Psoas muscle (tissue), 8 donors: ENCODE data around the gene PRODH2. TPM values are rescaled to one million over a fixed set of nuclear protein-coding genes. Genes with fewer than 3 reads are reported as not detected.
A peak's percentile ranks its signal among the peaks of the same experiment; 100 is the strongest.

ENCODE experiments used
- ATAC-seq, 4 donors: fragments of 200-7000 bp; cut with Tn5 transposase; one replicate each; pipeline ENCODE4 v1.9.1; 2020; ENCODE audit warnings: moderate library complexity in 3 of 4, mild to moderate bottlenecking in 2 of 4
- DNase-seq, 2 donors: peaks; one replicate each; pipeline ENCODE4 v3.0.0-alpha.2; 2020
- H3K27ac ChIP-seq: fragments of 200-600 bp; one replicate; pipeline ENCODE4 v1.8.0; 2022
- H3K27me3 ChIP-seq, 3 donors: fragments of 200-600 bp in 1 of 3; one replicate each; pipeline versions ENCODE4 v1.6.1 to v1.8.0; 2013 to 2022; ENCODE audit warnings: low read length in 2 of 3, mild to moderate bottlenecking in 2 of 3, moderate library complexity in 1 of 3; ENCODE audit not compliant: insufficient read depth in 3 of 3
- H3K36me3 ChIP-seq, 2 donors: fragments of 200-600 bp in 1 of 2; one replicate each; pipeline versions ENCODE4 v1.6.1 to v1.8.0; 2013 to 2022; ENCODE audit warnings: low read depth in 1 of 2, mild to moderate bottlenecking in 1 of 2, moderate library complexity in 1 of 2; ENCODE audit not compliant: insufficient read depth in 1 of 2
- H3K4me1 ChIP-seq: fragments of 200-600 bp; one replicate; pipeline ENCODE4 v1.8.0; 2022
- H3K4me3 ChIP-seq: fragments of 200-600 bp; one replicate; pipeline ENCODE4 v1.8.0; 2022; ENCODE audit warnings: mild to moderate bottlenecking
- H3K9me3 ChIP-seq: fragments of 200-600 bp; one replicate; pipeline ENCODE4 v1.8.0; 2022
- WGBS, 3 donors: extraction: QIAGEN DNeasy Blood & Tissue Kit; methylation state at CpG; one replicate each; pipeline versions ENCODE4 v1.1.6 to v1.1.7; 2013; 5-methylcytosine and 5-hydroxymethylcytosine counted together
- intact Hi-C, 2 donors: fragments of 100-400 bp; cut with DNase I; formaldehyde crosslinking; loops; one replicate each; pipeline versions ENCODE4 v1.11.0 to v1.14.2; 2022
- polyA plus RNA-seq, 3 donors: library from polyadenylated mRNA; stranded (reverse); fragments of 200-250 nt; gene quantifications; one replicate each; pipeline ENCODE4 v1.2.3, GENCODE V29; 2013
- total RNA-seq, 4 donors: library from RNA; stranded (reverse); fragmentation: NEBNext Ultra II Directional in 2 of 4; extraction: Animal tissue kit (Norgen Biotek cat#: 25700) in 2 of 4; gene quantifications; one replicate each; pipeline versions ENCODE4 v1.2.1 to v1.2.4, GENCODE V29; 2021 to 2023
- TF ChIP-seq, protein P1 (sequence below): fragments of 200-600 bp; IDR thresholded peaks from one replicate; pipeline ENCODE4 v1.8.0; 2022; ENCODE audit warnings: antibody characterized with exemption
- donor health status: healthy with polysubstance abuse.
- donor health status: DM: no; HTN: no; CAD: no; lungs with moderate emphysema.
- donor health status: Bipolar disorder and iron deficiency.
- donor health status: healthy.
- donor health status: DM: yes; HTN: yes; CAD: no.
- donor health status: DM: no; HTN: no; CAD: no.
- donor health status: DM: no; HTN: no; CAD: no.
- donor health status: DM: yes; HTN: yes; CAD: no.

PRODH2 gene
- total and polyA plus RNA-seq, 7 donors: not detected

DNA sequence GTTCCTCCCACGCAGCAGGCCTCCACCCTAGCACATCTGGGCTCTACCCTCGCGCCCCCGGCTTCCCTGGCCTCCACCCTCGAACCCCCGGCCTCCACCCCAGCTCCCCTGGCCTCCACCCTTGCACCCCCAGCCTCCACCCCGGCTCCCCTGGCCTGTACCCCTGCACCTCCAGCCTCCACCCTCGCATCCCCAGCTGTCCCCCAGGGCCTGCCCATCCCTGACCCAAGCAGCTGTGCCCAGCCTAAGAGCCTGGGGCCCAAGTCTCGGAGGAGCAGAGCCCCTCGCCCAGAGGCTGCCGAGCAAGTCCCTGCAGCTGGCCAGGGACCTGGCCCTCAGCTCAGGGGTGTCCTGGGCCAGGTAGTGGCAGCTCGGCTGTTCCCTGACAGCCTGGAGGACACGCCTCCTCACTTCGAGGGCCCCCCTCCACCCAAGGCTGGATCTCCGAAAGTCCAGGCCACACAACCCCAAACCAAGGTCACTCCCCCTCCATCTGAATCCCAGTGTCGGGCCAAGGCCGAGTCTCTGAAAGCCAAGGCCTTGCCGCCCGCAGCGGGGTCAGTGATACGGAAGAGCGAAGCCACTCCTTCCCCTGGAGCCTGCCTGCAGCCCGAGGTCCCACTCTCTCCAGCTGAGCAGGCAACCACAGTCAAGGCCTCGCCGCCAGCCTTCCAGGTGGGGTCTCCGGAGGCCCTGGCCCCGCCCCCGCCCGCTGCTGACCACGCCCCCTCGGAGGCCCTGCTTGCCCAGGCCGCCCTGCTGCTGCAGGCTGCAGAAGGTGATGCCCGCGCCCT, 45.2 kb downstream of the PRODH2 start:
- Histone ChIP-seq H3K36me3 (peaks cover 0 to 30% of the 10 kb centered on the region in 2 donors), H3K9me3 (no peaks in the 10 kb centered on the region), H3K27me3 (no peaks in the 10 kb centered on the region), H3K27ac (no peak overlapping the region), H3K4me1 (no peaks in the 10 kb centered on the region), H3K4me3 (no peak overlapping the region)
- WGBS, 3 donors: 69 to 71% (median 70%) methylated on average over 33 to 34 of the region's 34 CpGs
- intact Hi-C loops: no loop called here
- peak in 3 of 4 donors; percentile 13 to 25 (median 22) for ATAC-seq
- peak in 1 of 2 donors; percentile 14 for DNase-seq
- TF ChIP-seq, protein P1, sequence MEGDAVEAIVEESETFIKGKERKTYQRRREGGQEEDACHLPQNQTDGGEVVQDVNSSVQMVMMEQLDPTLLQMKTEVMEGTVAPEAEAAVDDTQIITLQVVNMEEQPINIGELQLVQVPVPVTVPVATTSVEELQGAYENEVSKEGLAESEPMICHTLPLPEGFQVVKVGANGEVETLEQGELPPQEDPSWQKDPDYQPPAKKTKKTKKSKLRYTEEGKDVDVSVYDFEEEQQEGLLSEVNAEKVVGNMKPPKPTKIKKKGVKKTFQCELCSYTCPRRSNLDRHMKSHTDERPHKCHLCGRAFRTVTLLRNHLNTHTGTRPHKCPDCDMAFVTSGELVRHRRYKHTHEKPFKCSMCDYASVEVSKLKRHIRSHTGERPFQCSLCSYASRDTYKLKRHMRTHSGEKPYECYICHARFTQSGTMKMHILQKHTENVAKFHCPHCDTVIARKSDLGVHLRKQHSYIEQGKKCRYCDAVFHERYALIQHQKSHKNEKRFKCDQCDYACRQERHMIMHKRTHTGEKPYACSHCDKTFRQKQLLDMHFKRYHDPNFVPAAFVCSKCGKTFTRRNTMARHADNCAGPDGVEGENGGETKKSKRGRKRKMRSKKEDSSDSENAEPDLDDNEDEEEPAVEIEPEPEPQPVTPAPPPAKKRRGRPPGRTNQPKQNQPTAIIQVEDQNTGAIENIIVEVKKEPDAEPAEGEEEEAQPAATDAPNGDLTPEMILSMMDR: no peak

DNA sequence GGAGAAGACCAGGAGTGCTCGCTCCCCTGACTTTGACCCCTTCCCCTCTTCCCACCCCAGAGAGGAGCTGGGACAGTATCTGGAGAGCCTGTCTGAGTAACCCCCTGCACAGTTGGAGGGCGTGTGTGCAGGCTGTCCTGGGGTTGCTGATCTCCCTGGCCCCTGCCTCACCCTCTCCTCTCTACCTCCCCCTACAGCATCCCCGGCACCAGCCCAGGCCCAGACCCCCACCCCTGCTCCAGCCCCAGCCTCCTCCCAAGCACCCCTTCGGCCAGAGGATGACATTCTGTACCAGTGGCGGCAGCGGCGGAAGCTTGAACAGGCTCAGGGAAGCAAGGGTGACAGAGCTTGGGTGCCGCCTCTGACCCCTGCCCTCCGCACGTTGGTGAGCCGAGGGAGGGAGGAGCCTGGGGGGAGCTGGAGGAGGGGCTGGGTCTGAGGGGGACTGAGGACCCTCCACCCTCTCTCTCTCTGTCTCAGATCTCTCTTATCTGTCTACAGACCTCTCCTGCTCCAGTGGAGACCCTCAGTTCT, 46.0 kb downstream of the PRODH2 start:
- Histone ChIP-seq H3K27ac (no peak overlapping the region), H3K4me1 (no peaks in the 10 kb centered on the region), H3K36me3 (peaks cover 3 to 35% of the 10 kb centered on the region in 2 donors), H3K4me3 (no peak overlapping the region), H3K27me3 (no peaks in the 10 kb centered on the region), H3K9me3 (no peaks in the 10 kb centered on the region)
- intact Hi-C loops: no loop called here
- TF ChIP-seq, protein P1: no peak
- DNase-seq (peak in 1 of 2 donors; percentile 11), ATAC-seq (peak in 1 of 4 donors; percentile 14)
- 85 to 88% (median 87%) methylated on average over 10 to 11 of the region's 11 CpGs for WGBS, 3 donors

DNA sequence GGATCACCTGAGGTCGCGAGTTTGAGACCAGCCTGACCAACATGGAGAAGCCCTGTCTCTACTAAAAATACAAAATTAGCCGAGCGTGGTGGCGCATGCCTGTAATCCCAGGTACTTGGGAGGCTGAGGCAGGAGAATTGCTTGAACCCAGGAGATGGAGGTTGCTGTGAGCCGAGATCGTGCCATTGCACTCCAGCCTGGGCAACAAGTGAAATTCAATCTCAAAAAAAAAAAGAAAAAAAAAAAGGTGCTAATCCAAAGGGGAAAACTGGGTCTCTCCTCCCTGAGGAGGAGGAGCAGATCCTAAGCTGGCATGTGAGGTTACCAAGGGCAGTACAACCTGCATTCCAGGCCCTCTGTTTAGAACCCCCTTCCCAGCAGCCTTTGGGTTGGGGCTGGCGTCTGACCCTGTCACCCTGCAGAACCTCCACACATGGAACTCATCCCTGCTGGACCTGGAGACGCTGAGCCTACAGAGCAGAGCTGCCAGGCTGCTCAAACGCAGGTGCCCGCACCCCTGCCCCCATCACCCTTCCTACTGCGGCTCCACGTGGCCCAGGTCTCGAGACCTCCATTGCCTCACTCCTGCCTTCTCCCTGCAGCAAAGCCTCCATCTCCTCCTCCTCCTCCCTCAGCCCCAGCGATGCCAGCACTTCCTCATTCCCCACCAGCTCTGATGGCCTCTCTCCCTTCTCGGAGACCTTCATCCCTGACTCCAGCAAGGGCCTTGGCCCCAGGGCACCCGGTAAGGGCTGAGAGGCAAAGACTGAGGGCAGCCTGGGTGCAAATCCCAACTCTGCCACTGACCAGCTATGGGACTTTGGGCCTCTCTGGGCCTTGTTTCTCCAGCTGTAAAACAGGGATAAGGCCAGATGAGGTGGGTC, 48.0 kb downstream of the PRODH2 start:
- Histone ChIP-seq H3K4me1 (no peaks in the 10 kb centered on the region), H3K9me3 (no peaks in the 10 kb centered on the region), H3K36me3 (peaks cover 3 to 39% of the 10 kb centered on the region in 2 donors), H3K27me3 (no peaks in the 10 kb centered on the region), H3K4me3 (no peak overlapping the region), H3K27ac (no peak overlapping the region)
- 92 to 94% (median 94%) methylated on average over 17 of the region's 17 CpGs for WGBS, 3 donors
- DNase-seq (no peak), ATAC-seq (no peak)
- TF ChIP-seq, protein P1: no peak
- intact Hi-C loops: no loop called here

DNA sequence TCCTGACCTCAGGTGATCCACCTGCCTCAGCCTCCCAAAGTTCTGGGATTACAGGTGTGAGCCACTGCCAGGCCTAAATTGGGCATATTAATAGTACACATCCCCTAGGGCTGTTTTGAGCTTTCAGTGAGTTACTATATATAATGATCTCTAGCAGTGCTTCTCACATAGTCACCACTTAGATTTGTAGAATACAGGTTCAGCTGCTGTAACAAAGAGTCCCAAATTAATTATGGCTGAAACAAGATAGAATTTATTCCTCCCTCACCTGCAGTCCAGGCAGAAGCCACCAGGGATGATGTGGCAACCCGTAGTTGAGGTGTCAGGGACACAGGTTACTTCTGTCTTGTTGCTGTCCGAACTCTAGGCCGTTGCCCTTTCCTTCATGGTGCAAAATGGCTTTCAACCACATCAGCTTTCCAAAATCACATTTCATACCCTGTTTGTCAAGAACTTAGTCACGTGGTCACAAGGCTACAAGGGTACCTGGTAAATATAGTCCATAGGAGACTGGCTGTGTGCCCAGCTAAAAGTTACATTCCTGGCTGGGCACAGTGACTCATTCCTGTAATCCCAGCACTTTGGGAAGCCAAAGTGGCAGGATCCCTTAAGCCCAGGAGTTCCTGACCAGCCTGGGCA, 51.8 kb downstream of the PRODH2 start:
- no peak for ATAC-seq
- Histone ChIP-seq H3K27me3 (no peaks in the 10 kb centered on the region), H3K4me3 (no peak overlapping the region), H3K9me3 (no peaks in the 10 kb centered on the region), H3K4me1 (peaks cover 14% of the 10 kb centered on the region), H3K27ac (no peak overlapping the region), H3K36me3 (peaks cover 3 to 36% of the 10 kb centered on the region in 2 donors)
- WGBS, 3 donors: 94 to 96% (median 94%) methylated on average over 4 of the region's 4 CpGs
- intact Hi-C loops: no loop called here
- TF ChIP-seq, protein P1: no peak
- no peak for DNase-seq
